RWPE2 (cell line): ENCODE data around the gene PITPNC1.

Experiments
- ATAC-seq: fragments of 200-7000 bp; cut with Tn5 transposase; 3 replicates; pipeline ENCODE4 v1.9.1; 2021; ENCODE audit warnings: low read depth
- DNase-seq: peaks from one replicate; pipeline ENCODE4 v3.0.0-alpha.2; 2020; ENCODE audit warnings: low spot score
- H3K27ac ChIP-seq: fragments of 450-650 bp; 2 replicates; pipeline ENCODE4 v1.5.1; 2017; ENCODE audit warnings: mild to moderate bottlenecking; ENCODE audit not compliant: poor library complexity, severe bottlenecking
- H3K27me3 ChIP-seq: fragments of 250-450 bp; sonication (Bioruptor Pico); 2 replicates; pipeline ENCODE4 v1.5.1; 2021; ENCODE audit warnings: mild to moderate bottlenecking, moderate library complexity; ENCODE audit not compliant: insufficient read depth, poor library complexity, severe bottlenecking
- H3K36me3 ChIP-seq: fragments of 250-450 bp; sonication (Bioruptor Pico); 2 replicates; pipeline ENCODE4 v1.5.1; 2020; ENCODE audit warnings: low read depth, mild to moderate bottlenecking, moderate library complexity
- H3K4me1 ChIP-seq: fragments of 250-450 bp; sonication (Bioruptor Pico); 2 replicates; pipeline ENCODE4 v1.5.1; 2021; ENCODE audit warnings: mild to moderate bottlenecking, moderate library complexity; ENCODE audit not compliant: insufficient read depth, poor library complexity, severe bottlenecking
- H3K4me3 ChIP-seq: fragments of 250-450 bp; sonication (Bioruptor Pico); 2 replicates; pipeline ENCODE4 v1.5.1; 2021; ENCODE audit warnings: mild to moderate bottlenecking, moderate library complexity; ENCODE audit not compliant: severe bottlenecking
- H3K9me3 ChIP-seq: fragments of 250-450 bp; sonication (Bioruptor Pico); 2 replicates; pipeline ENCODE4 v1.5.1; 2021; ENCODE audit warnings: mild to moderate bottlenecking, moderate library complexity; ENCODE audit not compliant: severe bottlenecking
- CTCF ChIP-seq: fragments of 450-650 bp; IDR thresholded peaks from one replicate; pipeline ENCODE4 v1.5.1; 2017; ENCODE audit warnings: mild to moderate bottlenecking, moderate library complexity; ENCODE audit not compliant: poor library complexity, severe bottlenecking

Gene PITPNC1

GRCh38 chr17:67666028-67666427, 288.9 kb downstream of the PITPNC1 start:
- ATAC-seq (no peak), DNase-seq (no peak)
- peaks cover 2% of the 10 kb centered on the region for H3K9me3 ChIP-seq
- no peaks in the 10 kb centered on the region for H3K4me1 ChIP-seq
- H3K27me3 ChIP-seq: no peaks in the 10 kb centered on the region
- H3K36me3 ChIP-seq: peaks cover 31% of the 10 kb centered on the region
- no peak overlapping the region for H3K4me3 ChIP-seq
- TF ChIP-seq CTCF: no peak
- H3K27ac ChIP-seq: no peak overlapping the region

GRCh38 chr17:67666710-67667109, 289.6 kb downstream of the PITPNC1 start:
- no peak for DNase-seq
- Histone ChIP-seq H3K36me3 (peaks cover 30% of the 10 kb centered on the region), H3K9me3 (peaks cover 2% of the 10 kb centered on the region), H3K27me3 (no peaks in the 10 kb centered on the region), H3K27ac (no peak overlapping the region), H3K4me1 (no peaks in the 10 kb centered on the region), H3K4me3 (no peak overlapping the region)
- TF ChIP-seq CTCF: no peak
- no peak for ATAC-seq

GRCh38 chr17:67671493-67671892, 294.4 kb downstream of the PITPNC1 start:
- Histone ChIP-seq H3K27me3 (no peaks in the 10 kb centered on the region), H3K4me1 (no peaks in the 10 kb centered on the region), H3K36me3 (peaks cover 51% of the 10 kb centered on the region), H3K9me3 (no peaks in the 10 kb centered on the region), H3K27ac (no peak overlapping the region), H3K4me3 (no peak overlapping the region)
- ATAC-seq: no peak
- TF ChIP-seq CTCF: no peak
- no peak for DNase-seq

GRCh38 chr17:67672592-67673335, 295.7 kb downstream of the PITPNC1 start:
- H3K4me1 ChIP-seq: no peaks in the 10 kb centered on the region
- H3K36me3 ChIP-seq: peaks cover 54% of the 10 kb centered on the region
- H3K27ac ChIP-seq: no peak overlapping the region
- H3K9me3 ChIP-seq: no peaks in the 10 kb centered on the region
- H3K27me3 ChIP-seq: no peaks in the 10 kb centered on the region
- H3K4me3 ChIP-seq: no peak overlapping the region
- ATAC-seq (no peak), DNase-seq (no peak)
- no peak for TF ChIP-seq CTCF

GRCh38 chr17:67675481-67675880, 298.4 kb downstream of the PITPNC1 start:
- Histone ChIP-seq H3K9me3 (no peaks in the 10 kb centered on the region), H3K4me3 (no peak overlapping the region), H3K27me3 (no peaks in the 10 kb centered on the region), H3K4me1 (no peaks in the 10 kb centered on the region), H3K36me3 (peaks cover 40% of the 10 kb centered on the region), H3K27ac (no peak overlapping the region)
- TF ChIP-seq CTCF: no peak
- no peak for ATAC-seq
- DNase-seq: no peak
